NCI-H774 (cell line): Measurements from ENCODE around the gene GJD4.

Experiments
- DNase-seq: peaks from one replicate; lab custom pipeline; 2025; lab: John Stamatoyannopoulos, UW

Gene GJD4

GRCh38 chr10:35626971-35627507 is 21.9 kb downstream of the GJD4 start:
- DNase-seq, result no peak

GRCh38 chr10:35631404-35631803 is 26.3 kb downstream of the GJD4 start:
- no peak for DNase-seq

- no peak for DNase-seq
Measured at GRCh38 chr10:35632027-35632426, 26.9 kb downstream of the GJD4 start.

- no peak for DNase-seq
Measured at GRCh38 chr10:35633006-35633980, 28.2 kb downstream of the GJD4 start.

- DNase-seq, result peak; percentile 57
Measured at GRCh38 chr10:35635576-35635975, 30.4 kb downstream of the GJD4 start.

- no peak for DNase-seq
Measured at GRCh38 chr10:35636956-35637355, 31.8 kb downstream of the GJD4 start.

- DNase-seq, result no peak
Measured at GRCh38 chr10:35637462-35637861, 32.3 kb downstream of the GJD4 start.

GRCh38 chr10:35638101-35638500 is 33.0 kb downstream of the GJD4 start:
- DNase-seq, result no peak

GRCh38 chr10:35639021-35639727 is 34.0 kb downstream of the GJD4 start:
- no peak for DNase-seq

- DNase-seq, result peak; percentile 5
Measured at GRCh38 chr10:35639728-35640401, 34.7 kb downstream of the GJD4 start.

- DNase-seq, result peak; percentile 62
Measured at GRCh38 chr10:35640474-35640873, 35.3 kb downstream of the GJD4 start.

- peak; percentile 63 for DNase-seq
Measured at GRCh38 chr10:35640951-35641675, 36.0 kb downstream of the GJD4 start.

GRCh38 chr10:35641676-35642034 is 36.5 kb downstream of the GJD4 start:
- DNase-seq, result no peak

GRCh38 chr10:35642035-35642792 is 37.1 kb downstream of the GJD4 start, which contains the start of gene FZD8:
TSS of gene FZD8 (minus strand) at chr10:35642296. CDS start at chr10:35641429, 867 bp downstream.
- peak; percentile 92 for DNase-seq

GRCh38 chr10:35642793-35643114 is 37.6 kb downstream of the GJD4 start:
- DNase-seq, result no peak

- peak; percentile 41 for DNase-seq
Measured at GRCh38 chr10:35643151-35644049, 38.3 kb downstream of the GJD4 start.

GRCh38 chr10:35644050-35644950 is 39.2 kb downstream of the GJD4 start:
- no peak for DNase-seq

GRCh38 chr10:35650894-35651293 is 45.8 kb downstream of the GJD4 start:
- DNase-seq, result no peak

- no peak for DNase-seq
Measured at GRCh38 chr10:35652824-35653223, 47.7 kb downstream of the GJD4 start.
